PFSK-1 (cell line): ENCODE measurements around the gene AGBL5.

Experiments
- POLR2AphosphoS5 ChIP-seq: IDR thresholded peaks from 2 replicates; pipeline ENCODE4 v1.6.1; 2012; ENCODE audit warnings: low read depth, mild to moderate bottlenecking, control low read depth, low read length, moderate library complexity
- REST ChIP-seq, 2 experiments: IDR thresholded peaks; 2 replicates each; pipeline versions ENCODE4 v1.6.1 to v1.8.0; 2011 to 2012; ENCODE audit warnings: low read depth in 2 of 2, low read length in 2 of 2, control low read depth in 1 of 2, inconsistent platforms in 1 of 2, mild to moderate bottlenecking in 1 of 2, moderate library complexity in 1 of 2; ENCODE audit not compliant: insufficient read depth in 1 of 2
- SIN3A ChIP-seq: IDR thresholded peaks from 2 replicates; pipeline ENCODE4 v1.6.1; 2012; ENCODE audit warnings: mild to moderate bottlenecking, low read length, moderate library complexity, borderline replicate concordance; ENCODE audit not compliant: insufficient read depth
- TAF1 ChIP-seq: IDR thresholded peaks from 2 replicates; pipeline ENCODE4 v1.6.1; 2012; ENCODE audit warnings: low read length, control low read depth, borderline replicate concordance; ENCODE audit not compliant: insufficient read depth

GRCh38 chr2:27021253-27022049, 30.0 kb upstream of the AGBL5 start:
- no peak for TF ChIP-seq POLR2AphosphoS5
- no peak for TF ChIP-seq SIN3A
- no peak for TF ChIP-seq REST (IDR thresholded peaks at IDR 0.05; ENCODE audit: insufficient read depth in 1 of 2, low read depth in 2 of 2, low read length in 2 of 2)
- no peak for TF ChIP-seq TAF1
